Gastroesophageal sphincter (tissue), 2 donors: ENCODE data around the gene C1orf167.

Source experiments
- POLR2A ChIP-seq, 2 donors: fragments of 450-650 bp; IDR thresholded peaks; one replicate each; pipeline ENCODE4 v1.6.1; 2017; ENCODE audit warnings: antibody characterized with exemption in 2 of 2, mild to moderate bottlenecking in 2 of 2, moderate library complexity in 1 of 2
- POLR2AphosphoS5 ChIP-seq: sonication (generic); formaldehyde crosslinking; IDR thresholded peaks from one replicate; pipeline ENCODE4 v1.6.1; 2017; ENCODE audit warnings: antibody characterized with exemption

DNA sequence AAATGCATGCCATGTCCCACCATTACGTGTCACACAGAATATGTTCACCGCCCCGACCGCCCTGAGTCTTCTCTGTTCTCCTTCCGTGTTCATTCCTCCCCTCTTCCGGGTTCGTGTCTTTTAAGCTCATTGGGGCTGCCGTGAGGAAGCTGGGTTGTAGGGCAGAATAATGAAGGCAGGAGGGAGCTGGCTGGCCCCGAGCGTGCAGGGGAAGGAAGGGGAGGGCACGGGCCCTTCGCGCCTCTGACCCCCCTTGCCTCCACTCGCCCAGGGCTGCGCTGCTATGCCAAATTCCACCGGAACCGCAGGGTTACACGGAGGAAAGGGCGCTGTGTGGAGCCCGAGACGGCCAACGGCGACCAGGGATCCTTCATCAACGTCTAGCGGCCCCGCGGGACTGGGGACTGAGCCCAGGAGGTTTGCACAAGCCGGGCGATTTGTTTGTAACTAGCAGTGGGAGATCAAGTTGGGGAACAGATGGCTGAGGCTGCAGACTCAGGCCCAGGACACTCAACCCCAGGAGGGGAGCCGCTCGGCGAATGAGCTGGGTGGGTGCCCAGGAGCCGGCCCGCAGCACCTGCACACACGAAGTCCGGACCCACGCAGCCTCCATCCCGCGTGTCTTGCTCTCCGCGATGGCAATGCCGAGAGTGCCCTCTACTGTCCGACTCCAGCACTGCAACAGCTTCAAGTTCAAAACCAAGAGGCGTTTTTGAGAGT lies 42.5 kb upstream of the C1orf167 start:
- TF ChIP-seq POLR2AphosphoS5 (no peak), POLR2A (IDR thresholded peaks at IDR 0.05) (no peak)
